Activated CD4-positive, alpha-beta T cell treated with anti-CD3 and anti-CD28 coated beads for 1 hour (primary cell): ENCODE measurements around the gene RASL10B.

Experiments
- DNase-seq: peaks from one replicate; pipeline ENCODE4 v3.0.0-alpha.2; 2020

The RASL10B gene

GRCh38 chr17:35766489-35766877 lies 35.0 kb downstream of the RASL10B start:
- DNase-seq: no peak

- no peak for DNase-seq
Measured at GRCh38 chr17:35766903-35767510, 35.6 kb downstream of the RASL10B start.

- DNase-seq: no peak
Measured at GRCh38 chr17:35768797-35769196, 37.4 kb downstream of the RASL10B start.

- no peak for DNase-seq
Measured at GRCh38 chr17:35769895-35770486, 38.6 kb downstream of the RASL10B start.

- DNase-seq: no peak
Measured at GRCh38 chr17:35773129-35773528, 41.7 kb downstream of the RASL10B start.

GRCh38 chr17:35773679-35774425 lies 42.4 kb downstream of the RASL10B start:
- DNase-seq: no peak

- DNase-seq: no peak
Measured at GRCh38 chr17:35774499-35774898, 43.1 kb downstream of the RASL10B start.

GRCh38 chr17:35775039-35775438 lies 43.6 kb downstream of the RASL10B start:
- no peak for DNase-seq

- DNase-seq: no peak
Measured at GRCh38 chr17:35775583-35775982, 44.1 kb downstream of the RASL10B start.

GRCh38 chr17:35778641-35779196 lies 47.3 kb downstream of the RASL10B start:
- DNase-seq: no peak

GRCh38 chr17:35780950-35781349 lies 49.5 kb downstream of the RASL10B start:
- no peak for DNase-seq

GRCh38 chr17:35784895-35785294 lies 53.5 kb downstream of the RASL10B start:
- DNase-seq: no peak

GRCh38 chr17:35786941-35787432 lies 55.5 kb downstream of the RASL10B start:
- no peak for DNase-seq

GRCh38 chr17:35788477-35789368 lies 57.3 kb downstream of the RASL10B start:
- no peak for DNase-seq

- DNase-seq: no peak
Measured at GRCh38 chr17:35790841-35791240, 59.4 kb downstream of the RASL10B start.

GRCh38 chr17:35791681-35792350 lies 60.4 kb downstream of the RASL10B start:
- DNase-seq: no peak
